ENCODE measurements around the gene RAB36. TPM values are rescaled to one million over a fixed set of nuclear protein-coding genes. Genes with fewer than 3 reads are reported as not detected.

The RAB36 gene
- polyA plus RNA-seq, 1 of the 3 experiments (the other 2 are of a cell fraction) = 6.6 TPM

DNA sequence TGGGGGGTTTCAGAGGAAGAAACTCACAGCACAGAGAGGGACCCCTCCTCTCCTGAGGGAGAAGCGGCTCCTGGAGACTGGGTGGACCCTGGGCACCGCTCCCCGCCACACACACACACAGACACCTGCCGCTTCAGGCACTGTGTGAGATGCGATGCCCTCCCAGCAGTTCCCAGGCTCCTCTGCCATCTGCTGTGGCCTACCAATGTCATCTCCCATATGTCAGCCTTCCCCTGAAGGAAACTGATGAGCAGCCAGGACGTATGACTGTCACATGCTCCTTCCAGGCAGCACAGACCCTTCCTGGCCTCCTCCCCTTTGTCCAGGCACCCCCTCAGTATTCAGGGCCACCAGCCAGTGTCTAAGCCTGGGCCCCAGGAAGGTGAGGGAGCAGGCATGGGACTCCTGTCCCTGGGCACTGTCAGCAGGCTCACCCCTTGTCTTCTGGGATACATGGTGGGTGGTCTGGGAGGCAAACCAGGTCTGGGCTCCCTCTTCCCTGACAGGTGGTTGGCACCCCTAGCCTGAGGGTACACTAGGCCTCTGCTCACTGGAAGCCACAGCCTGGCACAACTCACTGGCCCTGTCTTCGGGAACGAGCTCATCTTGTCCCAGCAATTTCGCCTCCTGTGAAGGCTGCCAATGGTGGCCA is 23.2 kb downstream of the RAB36 start:
- H3K27ac ChIP-seq (ENCODE audit: low read depth in 2 of 2, low read length in 1 of 2) = no peak overlapping the region
- no peaks in the 10 kb centered on the region for H3K27me3 ChIP-seq (ENCODE audit: insufficient read depth)
- 57% methylated on average over 3 of the region's 9 CpGs for WGBS (ENCODE audit: low lambda C conversion rate)
- no peaks in the 10 kb centered on the region for H3K79me2 ChIP-seq (ENCODE audit: insufficient read depth)
- no peaks in the 10 kb centered on the region for H3K36me3 ChIP-seq (replicated peaks in 1 of 2; ENCODE audit: control insufficient read depth in 1 of 2, insufficient read depth in 2 of 2, low read length in 1 of 2)
- H3K4me1 ChIP-seq (ENCODE audit: control insufficient read depth in 1 of 2, insufficient read depth in 2 of 2, low read depth in 1 of 2, low read length in 1 of 2) = peaks cover 0 to 14% of the 10 kb centered on the region in 2 experiments; a peak in 1 of 4 replicates
- POLR2A ChIA-PET = no interaction called here
- CTCF ChIA-PET = interaction anchor here (0.9 to 21.1 kb wide), 6 partner anchors 9 to 618 kb away, joined by 3 to 587 read pairs (median 6); partner anchors contain the start of genes BCR and SMARCB1
- no peak for DNase-seq
- H3K9ac ChIP-seq = no peak overlapping the region
- no peak overlapping the region for H2AFZ ChIP-seq (ENCODE audit: low read depth)
- H3K9me2 ChIP-seq = no peaks in the 10 kb centered on the region
- no peaks in the 10 kb centered on the region for H4K20me1 ChIP-seq (ENCODE audit: insufficient read depth)
- no peak overlapping the region for H3K4me2 ChIP-seq
- TF ChIP-seq, protein P1, sequence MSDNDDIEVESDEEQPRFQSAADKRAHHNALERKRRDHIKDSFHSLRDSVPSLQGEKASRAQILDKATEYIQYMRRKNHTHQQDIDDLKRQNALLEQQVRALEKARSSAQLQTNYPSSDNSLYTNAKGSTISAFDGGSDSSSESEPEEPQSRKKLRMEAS (IDR thresholded peaks at IDR 0.05; ENCODE audit: low read depth) = no peak
- no peak overlapping the region for H3K4me3 ChIP-seq (ENCODE audit: low read depth in 2 of 2, low read length in 1 of 2)
- H3K9me3 ChIP-seq = no peaks in the 10 kb centered on the region
- H3F3A ChIP-seq (replicated peaks; ENCODE audit: insufficient read depth) = no peaks in the 10 kb centered on the region

- Histone ChIP-seq H3K9ac (no peak overlapping the region), H3K27ac (ENCODE audit: low read depth in 2 of 2, low read length in 1 of 2) (no peak overlapping the region), H3F3A (replicated peaks; ENCODE audit: insufficient read depth) (peaks cover 1% of the 10 kb centered on the region), H3K27me3 (ENCODE audit: insufficient read depth) (no peaks in the 10 kb centered on the region), H3K9me3 (no peaks in the 10 kb centered on the region), H2AFZ (ENCODE audit: low read depth) (no peak overlapping the region), H3K4me2 (no peak overlapping the region), H3K79me2 (ENCODE audit: insufficient read depth) (no peaks in the 10 kb centered on the region), H4K20me1 (ENCODE audit: insufficient read depth) (no peaks in the 10 kb centered on the region), H3K9me2 (no peaks in the 10 kb centered on the region), H3K4me1 (ENCODE audit: control insufficient read depth in 1 of 2, insufficient read depth in 2 of 2, low read depth in 1 of 2, low read length in 1 of 2) (peaks cover 0 to 10% of the 10 kb centered on the region in 2 experiments; a peak in 1 of 4 replicates), H3K36me3 (replicated peaks in 1 of 2; ENCODE audit: control insufficient read depth in 1 of 2, insufficient read depth in 2 of 2, low read length in 1 of 2) (no peaks in the 10 kb centered on the region), H3K4me3 (ENCODE audit: low read depth in 2 of 2, low read length in 1 of 2) (no peak overlapping the region)
- ChIA-PET CTCF (interaction anchor here (1.6 to 21.1 kb wide), 4 partner anchors 9 to 210 kb away, joined by 6 to 587 read pairs (median 10); no protein-coding TSS in a partner anchor), POLR2A (no interaction called here)
- no peak for DNase-seq
- 73% methylated on average over 4 of the region's 4 CpGs for WGBS (ENCODE audit: low lambda C conversion rate)
- TF ChIP-seq, protein P2, sequence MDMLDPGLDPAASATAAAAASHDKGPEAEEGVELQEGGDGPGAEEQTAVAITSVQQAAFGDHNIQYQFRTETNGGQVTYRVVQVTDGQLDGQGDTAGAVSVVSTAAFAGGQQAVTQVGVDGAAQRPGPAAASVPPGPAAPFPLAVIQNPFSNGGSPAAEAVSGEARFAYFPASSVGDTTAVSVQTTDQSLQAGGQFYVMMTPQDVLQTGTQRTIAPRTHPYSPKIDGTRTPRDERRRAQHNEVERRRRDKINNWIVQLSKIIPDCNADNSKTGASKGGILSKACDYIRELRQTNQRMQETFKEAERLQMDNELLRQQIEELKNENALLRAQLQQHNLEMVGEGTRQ (IDR thresholded peaks at IDR 0.05; ENCODE audit: borderline replicate concordance, low read depth, low read length) = no peak
- TF ChIP-seq NFIC (IDR thresholded peaks at IDR 0.05; ENCODE audit: borderline replicate concordance) = no peak
- TF ChIP-seq TAF1 (IDR thresholded peaks at IDR 0.05; ENCODE audit: borderline replicate concordance, low read depth, low read length) = no peak
- no peak for TF ChIP-seq MXI1 (IDR thresholded peaks at IDR 0.05; ENCODE audit: low read depth, low read length)
These were observed 23.7 kb downstream of the RAB36 start for GRCh38 chr22:23169043-23169406.

GRCh38 chr22:23175817-23176644 is 30.8 kb downstream of the RAB36 start:
- no peaks in the 10 kb centered on the region for H3K9me2 ChIP-seq
- CTCF ChIA-PET = interaction anchor here (0.6 to 21.1 kb wide), 5 partner anchors 12 to 850 kb away, joined by 3 to 587 read pairs (median 4); no protein-coding TSS in a partner anchor
- TF ChIP-seq GABPA (IDR thresholded peaks at IDR 0.05; ENCODE audit: low read depth) = no peak
- no peak for TF ChIP-seq NRF1 (IDR thresholded peaks at IDR 0.05; ENCODE audit: low read depth, low read length)
- no peak for TF ChIP-seq SMC3 (IDR thresholded peaks at IDR 0.05; ENCODE audit: low read depth, low read length)
- TF ChIP-seq RAD21 (IDR thresholded peaks at IDR 0.05; ENCODE audit: low read length) = no peak
- TF ChIP-seq TCF12 (IDR thresholded peaks at IDR 0.05) = no peak
- no peak for TF ChIP-seq CHD2 (IDR thresholded peaks at IDR 0.05; ENCODE audit: low read length, partially characterized antibody)
- TF ChIP-seq RCOR1 (IDR thresholded peaks at IDR 0.05; ENCODE audit: low read length) = no peak
- TF ChIP-seq ELF1 (IDR thresholded peaks at IDR 0.05) = no peak
- TF ChIP-seq MEF2A (IDR thresholded peaks at IDR 0.05; ENCODE audit: borderline replicate concordance, low read depth) = no peak
- no peak for TF ChIP-seq RXRA (IDR thresholded peaks at IDR 0.05; ENCODE audit: borderline replicate concordance, low read depth)
- TF ChIP-seq, protein P3, sequence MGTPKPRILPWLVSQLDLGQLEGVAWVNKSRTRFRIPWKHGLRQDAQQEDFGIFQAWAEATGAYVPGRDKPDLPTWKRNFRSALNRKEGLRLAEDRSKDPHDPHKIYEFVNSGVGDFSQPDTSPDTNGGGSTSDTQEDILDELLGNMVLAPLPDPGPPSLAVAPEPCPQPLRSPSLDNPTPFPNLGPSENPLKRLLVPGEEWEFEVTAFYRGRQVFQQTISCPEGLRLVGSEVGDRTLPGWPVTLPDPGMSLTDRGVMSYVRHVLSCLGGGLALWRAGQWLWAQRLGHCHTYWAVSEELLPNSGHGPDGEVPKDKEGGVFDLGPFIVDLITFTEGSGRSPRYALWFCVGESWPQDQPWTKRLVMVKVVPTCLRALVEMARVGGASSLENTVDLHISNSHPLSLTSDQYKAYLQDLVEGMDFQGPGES (IDR thresholded peaks at IDR 0.05; ENCODE audit: low read depth, low read length) = no peak
- TF ChIP-seq, protein P4, sequence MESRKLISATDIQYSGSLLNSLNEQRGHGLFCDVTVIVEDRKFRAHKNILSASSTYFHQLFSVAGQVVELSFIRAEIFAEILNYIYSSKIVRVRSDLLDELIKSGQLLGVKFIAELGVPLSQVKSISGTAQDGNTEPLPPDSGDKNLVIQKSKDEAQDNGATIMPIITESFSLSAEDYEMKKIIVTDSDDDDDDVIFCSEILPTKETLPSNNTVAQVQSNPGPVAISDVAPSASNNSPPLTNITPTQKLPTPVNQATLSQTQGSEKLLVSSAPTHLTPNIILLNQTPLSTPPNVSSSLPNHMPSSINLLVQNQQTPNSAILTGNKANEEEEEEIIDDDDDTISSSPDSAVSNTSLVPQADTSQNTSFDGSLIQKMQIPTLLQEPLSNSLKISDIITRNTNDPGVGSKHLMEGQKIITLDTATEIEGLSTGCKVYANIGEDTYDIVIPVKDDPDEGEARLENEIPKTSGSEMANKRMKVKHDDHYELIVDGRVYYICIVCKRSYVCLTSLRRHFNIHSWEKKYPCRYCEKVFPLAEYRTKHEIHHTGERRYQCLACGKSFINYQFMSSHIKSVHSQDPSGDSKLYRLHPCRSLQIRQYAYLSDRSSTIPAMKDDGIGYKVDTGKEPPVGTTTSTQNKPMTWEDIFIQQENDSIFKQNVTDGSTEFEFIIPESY (IDR thresholded peaks at IDR 0.05; ENCODE audit: borderline replicate concordance, low read depth) = no peak

More at GRCh38 chr22:23175817-23176644, 30.8 kb downstream of the RAB36 start:
- POLR2A ChIA-PET = no interaction called here
- WGBS (ENCODE audit: low lambda C conversion rate) = 67% methylated on average over 10 of the region's 10 CpGs
- H3F3A ChIP-seq (replicated peaks; ENCODE audit: insufficient read depth) = peaks cover 4% of the 10 kb centered on the region
- no peaks in the 10 kb centered on the region for H3K36me3 ChIP-seq (replicated peaks in 1 of 2; ENCODE audit: control insufficient read depth in 1 of 2, insufficient read depth in 2 of 2, low read length in 1 of 2)
- H3K79me2 ChIP-seq (ENCODE audit: insufficient read depth) = no peaks in the 10 kb centered on the region
- no peak overlapping the region for H3K4me3 ChIP-seq (ENCODE audit: low read depth in 2 of 2, low read length in 1 of 2)
- H3K9me3 ChIP-seq = no peaks in the 10 kb centered on the region
- no peak overlapping the region for H3K27ac ChIP-seq (ENCODE audit: low read depth in 2 of 2, low read length in 1 of 2)
- H3K9ac ChIP-seq = no peak overlapping the region
- DNase-seq = no peak
- H4K20me1 ChIP-seq (ENCODE audit: insufficient read depth) = no peaks in the 10 kb centered on the region
- no peak overlapping the region for H2AFZ ChIP-seq (ENCODE audit: low read depth)
- H3K27me3 ChIP-seq (ENCODE audit: insufficient read depth) = no peaks in the 10 kb centered on the region
- H3K4me1 ChIP-seq (ENCODE audit: control insufficient read depth in 1 of 2, insufficient read depth in 2 of 2, low read depth in 1 of 2, low read length in 1 of 2) = peaks cover 0 to 16% of the 10 kb centered on the region in 2 experiments; a peak in 1 of 4 replicates
- H3K4me2 ChIP-seq = no peak overlapping the region

Measured in SK-N-SH (cell line).